ENCODE measurements around the gene IGF2R.

IGF2R gene

DNA sequence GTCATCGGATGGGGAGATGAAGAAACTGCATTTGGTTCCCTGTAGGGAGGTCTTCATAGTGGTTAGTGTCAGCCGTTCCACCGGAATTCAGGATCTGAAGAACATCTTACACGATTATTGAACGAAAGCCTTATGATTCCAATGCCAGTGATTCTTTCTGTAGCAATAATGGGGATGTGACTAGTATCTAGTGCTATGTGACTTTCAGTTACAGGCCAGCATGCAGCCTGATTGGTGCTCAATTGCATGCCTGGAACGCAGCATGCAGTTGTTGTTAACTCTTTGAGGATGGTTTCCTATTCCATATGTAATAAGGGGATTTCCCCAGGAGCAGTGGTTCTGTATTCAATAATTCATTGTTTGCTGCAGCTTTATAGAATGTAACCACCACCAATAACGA, 81.1 kb downstream of the IGF2R start:
- FAIRE-seq: no peak

DNA sequence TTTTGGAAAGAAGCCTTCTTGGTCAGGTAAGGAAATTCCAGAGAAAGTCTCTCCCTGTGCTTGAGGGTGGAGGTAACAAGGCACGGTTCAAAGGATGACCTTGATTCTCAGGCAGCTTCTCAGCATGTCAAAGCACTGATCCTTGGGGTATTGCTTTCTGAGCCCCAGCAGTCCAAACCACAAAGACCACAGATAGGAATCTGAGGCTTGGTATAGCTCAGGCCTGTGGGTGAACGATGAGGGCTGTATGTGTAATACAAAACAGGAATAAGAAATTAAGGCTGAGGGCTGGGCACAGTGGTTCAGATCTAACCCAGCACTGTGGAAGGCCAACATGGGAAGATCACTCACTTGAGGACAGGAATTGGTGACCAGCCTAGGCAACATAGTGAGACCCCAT, 82.5 kb downstream of the IGF2R start:
- no peak for FAIRE-seq

DNA sequence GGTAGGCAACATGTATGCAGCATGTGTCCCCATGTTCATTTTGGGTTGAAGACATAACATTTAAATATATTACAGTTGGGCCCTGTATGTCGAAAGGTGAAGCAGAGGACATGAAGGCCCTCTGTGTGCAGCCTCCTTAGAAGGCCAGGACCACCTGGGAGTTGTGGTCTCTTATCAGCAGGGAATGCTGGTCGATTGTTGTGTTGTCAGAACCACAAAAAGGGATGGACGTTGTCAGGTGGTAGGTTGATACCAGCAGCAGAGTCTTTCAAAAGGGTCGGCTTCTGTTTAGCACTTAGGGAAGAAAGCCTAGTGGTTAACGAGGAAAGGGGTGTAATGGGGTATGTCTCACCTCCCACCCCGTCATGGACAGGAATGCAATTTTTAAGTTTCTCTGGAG, 85.4 kb downstream of the IGF2R start:
- FAIRE-seq: no peak

DNA sequence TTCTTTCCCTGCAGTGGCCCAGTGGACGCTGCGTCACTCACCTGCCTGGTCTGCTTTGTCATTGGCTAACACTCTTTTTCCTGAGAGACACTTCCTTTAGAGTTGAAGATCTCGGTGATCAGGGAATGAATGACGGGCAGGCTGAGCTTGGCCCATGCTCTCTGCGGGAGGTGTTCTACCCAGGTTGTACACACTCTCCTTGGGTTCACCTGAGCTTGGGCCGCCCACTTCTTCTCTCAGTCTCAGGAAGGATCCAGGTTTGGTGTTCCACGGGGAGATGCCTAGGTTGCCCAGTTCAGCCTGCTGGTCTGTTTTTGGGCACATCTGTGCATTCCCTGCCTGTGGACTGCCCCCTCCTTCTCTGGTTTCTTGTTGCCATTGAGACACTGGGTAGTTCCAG, 86.0 kb downstream of the IGF2R start:
- FAIRE-seq: no peak

- no peak for FAIRE-seq
Measured at GRCh38 chr6:160055378-160055777, 86.5 kb downstream of the IGF2R start.

- FAIRE-seq: no peak
Measured at GRCh38 chr6:160055813-160056212, 86.9 kb downstream of the IGF2R start.

DNA sequence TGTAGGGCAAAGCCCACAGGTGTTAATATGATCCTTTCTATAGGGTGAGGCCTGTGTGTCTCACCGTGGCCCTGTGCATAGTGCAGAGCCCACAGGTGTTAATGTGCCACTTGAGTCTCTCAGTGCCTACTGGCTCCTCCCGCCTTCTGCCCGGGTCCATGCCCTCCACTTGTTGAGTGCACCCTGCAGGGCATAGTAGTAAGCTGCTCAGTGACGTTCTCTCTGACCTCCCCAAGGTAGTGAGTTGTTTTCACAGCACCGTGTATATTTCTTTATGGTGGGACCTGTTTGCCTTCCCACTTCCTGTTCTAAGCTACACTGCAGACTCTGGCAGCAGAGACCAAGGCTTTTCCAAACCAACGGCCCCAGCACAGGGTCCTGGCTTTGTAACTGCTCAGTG, 88.2 kb downstream of the IGF2R start:
- no peak for FAIRE-seq

DNA sequence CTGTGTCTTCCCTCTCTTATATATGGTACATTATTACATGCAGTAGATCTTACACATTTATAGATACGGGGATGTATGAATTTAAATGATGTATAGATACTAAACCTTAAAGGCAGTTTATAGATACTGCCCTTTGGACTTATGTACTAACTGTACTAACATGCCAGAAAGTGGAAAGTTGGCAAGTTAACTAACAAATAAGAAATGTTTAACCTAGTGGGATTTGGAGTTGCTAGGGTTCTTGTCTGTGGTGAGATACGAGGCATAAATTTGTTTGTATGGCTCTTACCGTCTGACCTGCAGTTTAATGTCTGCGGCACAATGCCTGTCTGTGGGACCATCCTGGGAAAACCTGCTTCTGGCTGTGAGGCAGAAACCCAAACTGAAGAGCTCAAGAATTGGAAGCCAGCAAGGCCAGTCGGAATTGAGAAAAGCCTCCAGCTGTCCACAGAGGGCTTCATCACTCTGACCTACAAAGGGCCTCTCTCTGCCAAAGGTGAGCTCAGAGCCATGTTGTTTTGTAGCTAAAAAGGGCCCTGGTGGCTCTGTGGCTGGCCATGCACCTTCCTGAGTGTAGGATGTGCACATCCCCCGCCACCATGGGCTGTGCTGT, 89.8 kb downstream of the IGF2R start:
- no peak for FAIRE-seq

DNA sequence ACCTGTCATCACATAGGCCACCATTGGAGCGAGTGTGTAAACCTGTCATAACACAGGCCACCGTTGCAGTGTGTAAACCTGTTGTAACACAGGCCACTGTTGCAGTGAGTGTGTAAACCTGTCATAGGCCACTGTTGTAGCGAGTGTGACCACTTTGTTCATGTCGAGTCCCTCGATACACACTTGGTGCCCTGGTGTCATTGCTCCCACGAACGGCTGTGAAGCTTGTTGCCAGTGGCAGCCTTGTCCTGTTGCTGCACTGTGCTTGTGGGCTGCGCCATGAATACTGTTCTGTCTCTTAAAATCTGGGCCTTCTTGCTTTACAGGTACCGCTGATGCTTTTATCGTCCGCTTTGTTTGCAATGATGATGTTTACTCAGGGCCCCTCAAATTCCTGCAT, 91.3 kb downstream of the IGF2R start:
- FAIRE-seq: no peak

DNA sequence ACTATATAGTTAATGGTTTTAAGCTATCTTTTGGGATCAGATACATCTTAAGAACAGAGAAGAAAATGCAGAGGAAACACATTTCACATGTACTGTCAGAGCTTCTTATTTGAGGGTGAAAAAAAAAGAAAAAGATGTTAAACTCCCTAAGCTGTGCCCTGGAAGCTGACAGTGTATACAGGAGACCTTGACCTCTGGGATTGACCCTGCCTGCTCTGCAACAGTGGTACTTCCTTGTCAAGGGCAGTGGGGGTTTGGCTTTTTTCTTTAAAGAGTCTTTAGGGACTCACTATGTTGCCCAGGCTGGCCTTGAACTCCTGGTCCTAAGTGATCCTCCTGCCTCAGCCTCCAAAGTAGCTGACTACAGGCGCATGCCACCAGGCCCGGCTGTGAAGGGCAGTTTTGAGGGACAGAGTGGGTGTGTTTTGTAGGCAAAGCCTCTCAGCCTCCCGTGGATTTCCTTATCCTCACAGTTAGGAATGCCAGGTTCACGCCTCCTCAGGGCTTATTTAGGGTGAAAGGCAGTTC, 92.1 kb downstream of the IGF2R start:
- FAIRE-seq: no peak

DNA sequence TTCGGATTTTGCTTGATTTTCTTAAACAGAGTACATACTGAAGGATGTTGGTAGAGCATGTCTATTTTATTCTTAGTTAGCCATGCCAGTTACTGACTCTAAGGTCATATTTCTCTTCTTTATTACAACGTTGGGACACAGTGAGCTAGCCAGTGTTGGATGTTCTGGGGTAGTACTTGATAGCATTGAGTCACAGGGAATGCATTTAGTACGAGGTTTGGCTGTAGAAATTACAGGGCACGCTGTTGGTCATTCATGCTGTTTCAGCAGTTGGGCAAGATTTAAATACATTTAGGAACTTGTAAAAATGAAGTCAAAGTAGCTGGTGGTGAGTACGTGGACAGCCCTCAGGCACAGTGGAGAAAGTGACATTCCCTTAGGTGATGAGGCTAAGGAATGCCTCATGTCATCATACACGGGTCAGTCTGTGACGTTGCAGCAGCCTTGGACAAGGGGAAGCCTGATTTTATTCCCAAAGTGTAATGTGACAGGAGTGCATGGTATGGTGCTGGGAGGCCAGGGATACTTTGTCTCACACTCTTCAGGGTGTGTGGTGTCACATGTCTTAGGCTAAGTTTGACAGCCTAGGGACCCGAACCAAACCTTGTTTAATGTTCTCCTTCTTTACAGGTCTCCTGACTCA, 95.0 kb downstream of the IGF2R start:
- no peak for FAIRE-seq

- FAIRE-seq: no peak
Measured at GRCh38 chr6:160065200-160065599, 96.3 kb downstream of the IGF2R start.

GRCh38 chr6:160067564-160067963, 98.7 kb downstream of the IGF2R start:
- FAIRE-seq: no peak

DNA sequence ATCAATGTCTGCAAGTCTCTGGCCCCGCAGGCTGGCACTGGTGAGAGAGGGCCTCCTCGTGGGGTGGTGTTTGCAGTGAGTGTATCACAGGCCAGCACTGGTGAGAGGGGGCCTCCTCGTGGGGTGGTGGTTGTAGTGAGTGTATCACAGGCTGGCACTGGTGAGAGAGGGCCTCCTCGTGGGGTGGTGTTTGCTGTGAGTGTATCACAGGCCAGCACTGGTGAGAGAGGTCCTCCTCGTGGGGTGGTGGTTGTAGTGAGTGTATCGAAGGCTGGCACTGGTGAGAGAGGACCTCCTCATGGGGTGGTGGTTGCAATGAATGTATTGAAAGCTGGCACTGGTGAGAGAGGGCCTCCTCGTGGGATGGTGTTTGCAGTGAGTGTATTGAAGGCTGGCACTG, 99.5 kb downstream of the IGF2R start:
- no peak for FAIRE-seq

DNA sequence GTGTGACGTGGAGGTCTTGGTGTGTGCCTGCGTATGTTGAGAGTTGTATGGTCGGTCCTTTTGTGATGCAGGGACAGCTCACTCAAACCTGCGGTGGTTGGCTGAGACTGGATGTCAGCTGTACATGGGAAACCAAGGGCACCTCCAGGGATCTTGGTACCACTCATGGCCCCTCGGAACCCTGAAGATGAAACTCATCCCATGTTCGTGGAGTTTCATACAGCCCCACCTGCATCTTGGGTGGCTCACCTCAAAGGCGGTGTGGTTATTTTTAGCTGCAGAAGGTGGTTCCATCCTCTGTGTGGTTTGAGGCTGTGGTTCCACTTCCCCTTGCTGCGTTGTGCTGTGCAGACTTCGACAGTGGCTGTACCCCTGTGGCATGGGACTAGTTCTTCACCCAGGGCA, 100.2 kb downstream of the IGF2R start:
- no peak for FAIRE-seq

- no peak for FAIRE-seq
Measured at GRCh38 chr6:160069459-160069858, 100.6 kb downstream of the IGF2R start.

GRCh38 chr6:160070427-160070826, 101.5 kb downstream of the IGF2R start:
- no peak for FAIRE-seq

DNA sequence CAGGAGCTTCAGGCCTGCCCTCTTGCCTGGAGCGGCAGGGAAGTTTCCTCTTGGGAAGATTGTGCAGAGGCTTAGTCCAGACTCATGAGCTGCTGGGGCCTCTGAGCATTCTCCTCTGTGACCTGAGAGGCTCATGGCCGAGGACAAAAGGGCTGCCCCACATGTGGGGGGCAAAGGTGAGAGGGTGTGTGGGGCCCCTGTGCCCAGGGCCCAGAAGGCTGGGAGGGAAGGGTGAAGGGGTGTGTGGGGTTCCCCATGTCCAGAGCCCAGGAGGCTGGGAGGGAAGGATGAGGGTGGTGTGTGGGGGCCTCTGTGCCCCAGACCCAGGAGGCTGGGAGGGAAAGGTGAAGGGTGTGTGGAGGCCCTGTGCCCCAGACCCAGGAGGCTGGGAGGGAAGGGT, 101.9 kb downstream of the IGF2R start:
- FAIRE-seq: no peak

GRCh38 chr6:160071805-160072690, 103.2 kb downstream of the IGF2R start:
- no peak for FAIRE-seq

- FAIRE-seq: no peak
Measured at GRCh38 chr6:160073272-160073671, 104.4 kb downstream of the IGF2R start.

DNA sequence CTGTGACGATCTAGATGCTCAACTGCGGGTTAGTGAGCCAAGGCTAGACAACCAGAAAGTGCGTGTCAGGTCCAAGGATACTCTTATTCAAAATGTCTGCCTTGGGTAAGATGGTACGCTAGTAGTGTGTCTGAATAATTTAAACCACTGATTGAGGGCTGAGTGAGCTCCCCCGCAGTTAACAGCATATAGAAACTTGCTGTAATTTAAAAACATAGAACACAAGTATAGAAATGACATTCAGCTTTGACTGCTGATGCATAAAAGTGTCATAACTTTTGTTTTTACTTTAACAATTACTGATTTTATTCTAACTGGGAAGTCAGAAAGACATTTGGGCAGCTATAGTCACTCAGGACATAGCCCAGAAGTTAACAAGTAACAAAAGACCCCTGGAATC, 107.1 kb downstream of the IGF2R start:
- FAIRE-seq: no peak

GRCh38 chr6:160077024-160077423, 108.1 kb downstream of the IGF2R start:
- no peak for FAIRE-seq

GRCh38 chr6:160077526-160077925, 108.6 kb downstream of the IGF2R start:
- no peak for FAIRE-seq

Measured in A204.1 (cell line).